ENCODE measurements around the gene PLA2G4C. TPM values are rescaled to one million over a fixed set of nuclear protein-coding genes. Genes with fewer than 3 reads are reported as not detected.
"Not testable (repeated sequence)": the region's sequence is repeated elsewhere in the genome, so short reads cannot be mapped to it uniquely, and the experiment has no call there.

Gene PLA2G4C
- total and polyA plus RNA-seq, 9 donors = 2.9 to 32.0 (median 4.9) TPM

DNA sequence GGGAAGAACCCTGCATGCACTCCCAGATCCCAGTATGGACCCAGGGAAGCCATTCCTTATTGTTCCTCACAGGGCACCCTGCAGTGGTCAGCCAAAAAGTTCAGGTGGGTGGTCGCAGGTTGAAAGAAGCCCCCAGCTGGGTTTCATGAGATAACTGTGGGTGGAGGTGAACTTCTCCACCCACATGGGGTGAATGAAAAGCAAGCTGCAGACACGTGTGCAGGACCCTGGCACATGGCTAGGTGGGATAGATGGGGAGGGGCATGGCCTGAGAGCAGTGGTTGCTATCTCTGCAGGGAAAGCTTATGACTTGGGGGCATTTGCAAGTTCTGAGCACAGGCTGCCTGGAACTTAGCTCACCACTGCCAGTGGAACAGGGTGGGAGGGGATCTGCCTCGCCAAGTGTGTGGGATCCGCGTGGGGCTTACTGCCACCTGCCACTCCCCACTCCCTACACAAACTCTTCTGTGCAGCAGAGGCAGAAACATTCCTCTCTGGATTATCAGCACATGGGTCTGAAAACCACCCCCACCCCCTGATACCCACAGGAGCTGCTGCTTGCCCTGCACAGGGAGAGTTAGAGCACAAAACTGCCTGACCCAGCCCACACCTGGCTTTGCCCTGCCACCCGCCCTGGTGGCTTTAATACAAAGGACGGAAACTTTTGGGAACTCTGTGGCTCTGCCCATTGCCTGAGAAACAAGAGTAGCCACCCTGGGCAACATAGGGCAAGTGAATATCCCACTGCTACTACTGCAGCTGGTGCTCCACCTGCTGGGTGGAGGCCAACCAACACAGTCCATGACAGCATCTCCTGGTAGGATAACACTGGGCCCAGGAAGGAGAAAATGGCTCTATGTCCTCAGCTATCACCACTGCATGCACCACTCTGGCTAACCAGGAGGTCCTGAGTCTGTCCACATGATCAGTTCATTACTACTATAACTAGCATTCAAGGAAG lies 24.4 kb downstream of the PLA2G4C start:
- no peak for DNase-seq
- H3K4me3 ChIP-seq = no peak overlapping the region
- WGBS, 3 donors = 77 to 89% (median 82%) methylated on average over 7 of the region's 7 CpGs
- no peaks in the 10 kb centered on the region for H3K4me1 ChIP-seq (ENCODE audit: insufficient read depth)
- no peak overlapping the region for H3K27ac ChIP-seq
- TF ChIP-seq EP300 (IDR thresholded peaks at IDR 0.05) (no peak), POLR2A (IDR thresholded peaks at IDR 0.05) (no peak)
- TF ChIP-seq, protein P1, sequence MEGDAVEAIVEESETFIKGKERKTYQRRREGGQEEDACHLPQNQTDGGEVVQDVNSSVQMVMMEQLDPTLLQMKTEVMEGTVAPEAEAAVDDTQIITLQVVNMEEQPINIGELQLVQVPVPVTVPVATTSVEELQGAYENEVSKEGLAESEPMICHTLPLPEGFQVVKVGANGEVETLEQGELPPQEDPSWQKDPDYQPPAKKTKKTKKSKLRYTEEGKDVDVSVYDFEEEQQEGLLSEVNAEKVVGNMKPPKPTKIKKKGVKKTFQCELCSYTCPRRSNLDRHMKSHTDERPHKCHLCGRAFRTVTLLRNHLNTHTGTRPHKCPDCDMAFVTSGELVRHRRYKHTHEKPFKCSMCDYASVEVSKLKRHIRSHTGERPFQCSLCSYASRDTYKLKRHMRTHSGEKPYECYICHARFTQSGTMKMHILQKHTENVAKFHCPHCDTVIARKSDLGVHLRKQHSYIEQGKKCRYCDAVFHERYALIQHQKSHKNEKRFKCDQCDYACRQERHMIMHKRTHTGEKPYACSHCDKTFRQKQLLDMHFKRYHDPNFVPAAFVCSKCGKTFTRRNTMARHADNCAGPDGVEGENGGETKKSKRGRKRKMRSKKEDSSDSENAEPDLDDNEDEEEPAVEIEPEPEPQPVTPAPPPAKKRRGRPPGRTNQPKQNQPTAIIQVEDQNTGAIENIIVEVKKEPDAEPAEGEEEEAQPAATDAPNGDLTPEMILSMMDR (IDR thresholded peaks at IDR 0.05) = no peak
- intact Hi-C loops (cut with DNase I) = no loop called here
- H3K36me3 ChIP-seq = no peaks in the 10 kb centered on the region
- H3K27me3 ChIP-seq = no peaks in the 10 kb centered on the region
- no peaks in the 10 kb centered on the region for H3K9me3 ChIP-seq

DNA sequence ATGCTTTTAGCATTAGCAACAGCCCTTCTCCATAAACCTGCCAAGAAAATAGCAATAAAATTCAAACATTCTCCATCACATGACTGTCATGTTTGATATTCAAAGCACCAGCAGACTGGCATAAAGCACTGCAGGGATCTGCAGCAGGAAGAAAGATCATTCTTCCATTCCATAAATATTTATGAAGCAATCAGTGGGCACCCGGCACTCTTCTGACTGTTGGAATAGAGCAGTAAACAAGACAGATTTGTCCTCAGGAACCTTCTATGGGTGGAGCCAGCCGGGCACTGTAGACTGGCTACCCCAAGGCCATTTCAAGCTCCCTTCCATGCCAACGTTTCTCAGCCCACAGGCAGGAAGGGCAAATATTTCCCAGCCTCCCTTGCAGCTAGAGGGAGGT lies 25.5 kb downstream of the PLA2G4C start:
- Histone ChIP-seq H3K4me1 (ENCODE audit: insufficient read depth) (no peaks in the 10 kb centered on the region), H3K9me3 (no peaks in the 10 kb centered on the region), H3K36me3 (no peaks in the 10 kb centered on the region), H3K27me3 (no peaks in the 10 kb centered on the region), H3K27ac (no peak overlapping the region), H3K4me3 (no peak overlapping the region)
- TF ChIP-seq EP300 (IDR thresholded peaks at IDR 0.05) (no peak), POLR2A (IDR thresholded peaks at IDR 0.05) (no peak)
- TF ChIP-seq, protein P1 (IDR thresholded peaks at IDR 0.05) = no peak
- 44 to 62% (median 61%) methylated on average over 3 of the region's 3 CpGs for WGBS, 3 donors
- intact Hi-C loops (cut with DNase I) = no loop called here
- DNase-seq = no peak

DNA sequence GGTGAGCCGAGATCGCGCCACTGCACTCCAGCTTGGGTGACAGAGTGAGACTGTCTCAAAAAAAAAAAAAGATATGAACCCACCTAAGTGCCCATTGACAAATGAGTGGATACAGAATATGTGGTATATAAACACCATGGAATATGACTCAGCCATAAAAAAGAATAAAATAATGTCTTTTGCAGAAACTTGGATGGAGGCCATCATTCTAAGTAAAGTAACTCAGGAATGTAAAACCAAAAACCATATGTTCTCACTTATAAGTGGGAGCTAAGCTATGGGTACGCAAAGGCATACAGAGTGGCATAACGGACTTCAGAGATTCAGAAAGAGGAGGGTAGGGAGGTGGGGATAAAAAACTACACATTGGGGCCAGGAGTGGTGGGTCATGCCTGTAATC lies 29.5 kb downstream of the PLA2G4C start:
- Histone ChIP-seq H3K9me3 (no peaks in the 10 kb centered on the region), H3K36me3 (no peaks in the 10 kb centered on the region), H3K4me1 (ENCODE audit: insufficient read depth) (no peaks in the 10 kb centered on the region), H3K27ac (no peak overlapping the region), H3K27me3 (no peaks in the 10 kb centered on the region), H3K4me3 (no peak overlapping the region)
- no peak for TF ChIP-seq EP300 (IDR thresholded peaks at IDR 0.05)
- no peak for TF ChIP-seq POLR2A (IDR thresholded peaks at IDR 0.05)
- TF ChIP-seq, protein P1 (IDR thresholded peaks at IDR 0.05) = no peak
- no peak for DNase-seq
- intact Hi-C loops (cut with DNase I) = no loop called here
- WGBS, 3 donors = 85 to 94% (median 92%) methylated on average over 5 of the region's 5 CpGs

DNA sequence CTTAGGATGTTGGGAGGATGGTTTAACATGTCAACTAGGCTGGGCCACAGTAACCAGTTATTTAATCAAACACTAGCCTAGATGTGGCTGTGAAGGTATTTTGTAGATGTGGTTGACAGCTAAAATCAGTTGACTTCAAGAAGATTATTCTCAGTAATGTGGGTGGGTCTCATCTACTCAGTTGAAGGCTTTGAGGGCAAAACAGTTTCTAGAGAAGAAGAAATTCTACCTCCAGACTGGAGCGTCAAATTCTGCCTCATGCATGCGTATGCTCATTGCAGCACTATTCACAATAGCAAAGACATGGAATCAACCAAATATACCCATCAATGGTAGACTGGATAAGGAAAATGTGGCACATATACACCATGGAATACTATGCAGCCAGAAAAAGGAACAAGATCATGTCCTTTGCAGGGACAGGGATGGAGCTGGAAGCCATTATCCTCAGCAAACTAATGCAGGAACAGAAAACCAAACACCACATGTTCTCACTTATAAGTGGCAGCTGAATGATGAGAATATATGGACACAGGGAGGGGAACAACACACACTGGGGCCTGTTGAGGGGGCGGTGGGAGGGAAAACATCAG lies 40.3 kb downstream of the PLA2G4C start:
- intact Hi-C loops (cut with DNase I); H3K4me3 ChIP-seq; H3K36me3 ChIP-seq; H3K4me1 ChIP-seq (ENCODE audit: insufficient read depth); H3K9me3 ChIP-seq; H3K27ac ChIP-seq; H3K27me3 ChIP-seq; DNase-seq: not testable (repeated sequence)
- 91 to 97% (median 91%) methylated on average over 3 of the region's 3 CpGs for WGBS, 3 donors

DNA sequence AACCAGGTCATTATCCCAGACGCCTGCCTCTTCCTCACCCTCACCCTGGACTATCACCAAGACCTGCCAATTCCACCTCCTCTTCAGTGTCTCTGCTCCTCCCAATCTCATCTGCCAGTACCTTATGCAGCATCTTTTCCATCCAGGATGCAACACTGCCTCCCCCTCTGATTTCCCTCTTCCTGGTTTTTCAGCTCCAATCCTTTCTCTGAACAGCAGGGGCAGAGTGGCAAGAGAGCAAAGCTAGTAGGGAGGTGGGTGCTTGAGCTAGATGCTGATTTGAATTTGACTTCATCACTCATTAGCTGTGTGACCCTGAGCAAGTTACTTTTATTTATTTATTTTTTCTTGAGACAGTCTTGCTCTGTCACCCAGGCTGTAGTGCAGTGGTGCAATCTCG lies 41.2 kb downstream of the PLA2G4C start:
- Histone ChIP-seq H3K9me3 (no peaks in the 10 kb centered on the region), H3K4me1 (ENCODE audit: insufficient read depth) (no peaks in the 10 kb centered on the region), H3K36me3 (no peaks in the 10 kb centered on the region), H3K27me3 (no peaks in the 10 kb centered on the region), H3K4me3 (no peak overlapping the region), H3K27ac (no peak overlapping the region)
- TF ChIP-seq POLR2A (IDR thresholded peaks at IDR 0.05) (no peak), EP300 (IDR thresholded peaks at IDR 0.05) (no peak)
- TF ChIP-seq, protein P1 (IDR thresholded peaks at IDR 0.05) = no peak
- 61 to 73% (median 65%) methylated on average over 2 of the region's 2 CpGs for WGBS, 3 donors
- DNase-seq = no peak
- intact Hi-C loops (cut with DNase I) = no loop called here
